OCI-LY1 (cell line): ENCODE results near the gene OR14C36.

Source experiments
- CTCF ChIP-seq: fragments of 200-600 bp; sonication (generic), shearing (Covaris generic); IDR thresholded peaks from 2 replicates; pipeline ENCODE4 v1.5.1; 2017; ENCODE audit warnings: mild to moderate bottlenecking, antibody characterized with exemption, low read length, moderate library complexity, mixed read lengths
- EZH2 ChIP-seq: fragments of 200-600 bp; sonication (generic), shearing (Covaris generic); IDR thresholded peaks from 2 replicates; pipeline ENCODE4 v1.8.0; 2017; ENCODE audit warnings: borderline replicate concordance, mixed run types, mild to moderate bottlenecking, antibody characterized with exemption, low read length, moderate library complexity, mixed read lengths

GRCh38 chr1:248393050-248393449 is 44.5 kb downstream of the OR14C36 start:
- TF ChIP-seq CTCF (no peak), EZH2 (no peak)
